GM12872 (cell line): ENCODE results near the gene MESP2.

Source experiments
- TF ChIP-seq, protein P1 (sequence below): IDR thresholded peaks from 3 replicates; pipeline ENCODE4 v1.5.1; 2011; ENCODE audit warnings: low read depth, mild to moderate bottlenecking, low read length, moderate library complexity; ENCODE audit not compliant: insufficient read depth

Gene MESP2

DNA sequence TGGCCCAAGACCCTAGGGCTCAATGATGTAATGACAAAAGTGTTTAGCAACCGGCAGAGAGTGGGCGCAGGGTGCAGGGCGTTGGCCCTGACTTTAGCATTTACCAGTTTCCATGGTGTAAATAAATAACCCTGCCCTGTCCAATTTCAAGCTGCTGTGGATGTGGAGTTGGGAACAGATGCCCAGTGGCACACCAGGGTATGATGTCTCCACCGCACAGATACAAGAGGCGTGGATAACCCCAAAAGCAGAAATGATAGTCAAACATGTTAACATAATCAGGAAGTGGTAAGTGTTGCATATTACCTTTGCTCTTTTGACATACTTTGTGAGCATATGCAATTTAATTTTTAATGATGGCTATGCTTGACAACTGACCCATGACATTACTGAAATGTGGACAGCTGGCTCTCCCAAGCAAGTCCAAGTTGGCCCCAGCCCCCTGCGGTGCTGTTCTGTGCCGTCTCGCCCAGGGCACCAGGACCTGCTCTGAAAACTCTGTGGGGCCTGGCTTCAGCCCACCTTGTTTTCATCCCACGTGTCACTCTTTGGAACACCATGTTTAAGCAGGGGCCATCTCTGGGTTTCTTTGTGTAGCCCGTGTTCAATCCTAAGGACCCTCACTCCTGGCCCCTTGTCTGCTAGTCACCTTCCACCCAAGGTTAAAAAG lies 49.3 kb downstream of the MESP2 start:
- TF ChIP-seq, protein P1, sequence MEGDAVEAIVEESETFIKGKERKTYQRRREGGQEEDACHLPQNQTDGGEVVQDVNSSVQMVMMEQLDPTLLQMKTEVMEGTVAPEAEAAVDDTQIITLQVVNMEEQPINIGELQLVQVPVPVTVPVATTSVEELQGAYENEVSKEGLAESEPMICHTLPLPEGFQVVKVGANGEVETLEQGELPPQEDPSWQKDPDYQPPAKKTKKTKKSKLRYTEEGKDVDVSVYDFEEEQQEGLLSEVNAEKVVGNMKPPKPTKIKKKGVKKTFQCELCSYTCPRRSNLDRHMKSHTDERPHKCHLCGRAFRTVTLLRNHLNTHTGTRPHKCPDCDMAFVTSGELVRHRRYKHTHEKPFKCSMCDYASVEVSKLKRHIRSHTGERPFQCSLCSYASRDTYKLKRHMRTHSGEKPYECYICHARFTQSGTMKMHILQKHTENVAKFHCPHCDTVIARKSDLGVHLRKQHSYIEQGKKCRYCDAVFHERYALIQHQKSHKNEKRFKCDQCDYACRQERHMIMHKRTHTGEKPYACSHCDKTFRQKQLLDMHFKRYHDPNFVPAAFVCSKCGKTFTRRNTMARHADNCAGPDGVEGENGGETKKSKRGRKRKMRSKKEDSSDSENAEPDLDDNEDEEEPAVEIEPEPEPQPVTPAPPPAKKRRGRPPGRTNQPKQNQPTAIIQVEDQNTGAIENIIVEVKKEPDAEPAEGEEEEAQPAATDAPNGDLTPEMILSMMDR = no peak

DNA sequence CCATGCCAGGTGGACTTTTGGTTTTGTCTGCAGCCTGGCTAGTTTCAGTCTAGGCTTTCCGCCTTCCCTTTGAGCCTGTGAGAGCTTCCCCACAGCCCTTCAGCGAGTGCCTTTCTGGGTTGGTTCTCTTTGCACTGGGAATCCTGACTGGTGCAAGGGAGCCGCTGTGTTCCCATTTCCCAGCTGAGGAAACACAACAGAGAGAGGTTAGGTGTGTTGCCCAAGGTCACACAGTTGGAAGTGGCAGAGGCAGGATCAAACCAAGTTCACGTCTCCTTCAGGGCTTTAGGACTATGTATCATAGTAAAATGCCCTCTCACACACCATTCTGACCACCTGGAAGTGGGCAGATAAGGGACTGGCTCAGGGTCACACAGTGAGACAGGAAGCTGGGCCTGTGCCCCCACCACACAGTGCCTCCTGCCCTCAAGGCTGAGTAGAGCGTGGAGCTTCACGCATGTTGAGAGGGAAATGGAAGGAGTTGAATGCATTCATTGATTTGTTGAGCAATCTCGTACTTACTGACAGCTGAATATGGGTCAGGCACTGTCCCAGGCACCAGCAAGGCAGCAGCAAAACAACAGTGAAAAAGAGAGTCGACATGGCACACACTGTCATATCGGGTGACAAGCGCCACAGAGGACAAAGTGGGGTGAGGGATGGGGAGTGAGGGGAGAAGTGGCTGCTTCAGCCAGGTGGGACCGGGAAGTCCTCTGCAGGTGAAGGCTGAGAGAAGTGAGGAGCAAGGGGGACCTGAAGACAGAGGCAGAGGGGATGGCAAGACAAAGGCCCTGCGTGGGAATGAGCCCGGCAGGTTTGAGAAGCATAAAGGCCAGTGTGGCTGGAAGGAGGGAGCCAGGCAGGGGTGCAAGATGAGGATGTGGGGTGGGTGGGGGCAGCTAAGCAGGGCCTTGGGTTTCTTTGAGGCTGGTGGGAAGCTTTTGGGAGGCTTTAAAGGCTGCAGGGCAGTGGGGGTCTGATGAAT lies 50.8 kb downstream of the MESP2 start:
- TF ChIP-seq, protein P1 = no peak

DNA sequence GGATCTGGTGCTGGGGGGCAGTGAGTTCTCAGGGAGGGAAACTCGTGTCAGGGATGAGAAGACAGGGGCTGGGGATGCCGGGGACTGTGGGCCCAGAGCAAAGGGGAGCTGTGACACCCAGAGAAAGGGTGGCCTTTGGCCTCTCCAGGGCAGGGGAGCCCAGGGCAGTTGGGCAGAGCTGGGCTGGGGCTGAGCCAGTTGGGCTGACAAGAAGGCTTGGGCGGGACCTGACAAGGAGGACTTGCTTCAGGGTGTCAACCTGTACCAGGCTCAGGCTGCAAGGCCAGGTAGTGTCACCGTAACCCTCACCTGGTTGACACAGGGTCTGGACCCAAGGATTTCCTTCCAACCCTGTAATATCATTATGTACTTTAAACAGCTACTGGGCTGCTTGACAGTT lies 51.7 kb downstream of the MESP2 start:
- TF ChIP-seq, protein P1 = no peak
